RWPE1 (cell line): ENCODE measurements around the gene MOAP1.
"Not testable (repeated sequence)": the region's sequence is repeated elsewhere in the genome, so short reads cannot be mapped to it uniquely, and the experiment has no call there.

Experiments used
- CTCF ChIA-PET: fragments of 350-600 bp; sonication (Branson Sonifier 250); formaldehyde crosslinking; extraction: SDS; loops from one replicate; lab custom pipeline; 2021; lab: Yijun Ruan, JAX
- POLR2A ChIA-PET: fragments of 400-600 bp; formaldehyde crosslinking; extraction: SDS; loops from one replicate; lab custom pipeline; 2020; ENCODE audit warnings: antibody characterized with exemption; ENCODE audit not compliant: low non-redundant PET; lab: Yijun Ruan, JAX
- DNase-seq: peaks from one replicate; pipeline ENCODE4 v3.0.0; 2012; ENCODE audit warnings: low spot score
- H3K27ac ChIP-seq: fragments of 450-650 bp; 2 replicates; pipeline ENCODE4 v1.5.1; 2017
- TF ChIP-seq, protein P1 (sequence below): fragments of 450-650 bp; conservative IDR thresholded peaks from 2 replicates; pipeline ENCODE4 v1.5.1; 2017; ENCODE audit warnings: low read depth, mild to moderate bottlenecking

MOAP1 gene

DNA sequence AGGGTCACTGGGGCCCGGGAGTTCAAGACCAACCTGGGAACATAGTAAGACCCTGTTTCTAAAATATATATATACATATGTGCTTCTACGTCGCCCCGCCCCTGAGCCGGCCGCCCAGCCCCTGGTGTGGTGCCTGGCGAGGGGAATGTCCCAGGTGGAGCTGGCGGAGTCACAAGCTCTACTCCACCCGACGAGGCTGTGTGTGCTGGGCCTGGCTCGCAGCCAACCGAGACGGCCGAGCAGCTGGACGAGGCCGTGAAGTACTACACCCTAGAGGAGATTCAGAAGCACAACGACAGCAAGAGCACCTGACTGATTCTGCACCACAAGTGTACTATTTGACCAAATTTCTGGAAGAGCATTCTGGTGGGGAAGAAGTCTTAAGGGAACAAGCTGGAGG, 46.8 kb downstream of the MOAP1 start:
- TF ChIP-seq, protein P1, sequence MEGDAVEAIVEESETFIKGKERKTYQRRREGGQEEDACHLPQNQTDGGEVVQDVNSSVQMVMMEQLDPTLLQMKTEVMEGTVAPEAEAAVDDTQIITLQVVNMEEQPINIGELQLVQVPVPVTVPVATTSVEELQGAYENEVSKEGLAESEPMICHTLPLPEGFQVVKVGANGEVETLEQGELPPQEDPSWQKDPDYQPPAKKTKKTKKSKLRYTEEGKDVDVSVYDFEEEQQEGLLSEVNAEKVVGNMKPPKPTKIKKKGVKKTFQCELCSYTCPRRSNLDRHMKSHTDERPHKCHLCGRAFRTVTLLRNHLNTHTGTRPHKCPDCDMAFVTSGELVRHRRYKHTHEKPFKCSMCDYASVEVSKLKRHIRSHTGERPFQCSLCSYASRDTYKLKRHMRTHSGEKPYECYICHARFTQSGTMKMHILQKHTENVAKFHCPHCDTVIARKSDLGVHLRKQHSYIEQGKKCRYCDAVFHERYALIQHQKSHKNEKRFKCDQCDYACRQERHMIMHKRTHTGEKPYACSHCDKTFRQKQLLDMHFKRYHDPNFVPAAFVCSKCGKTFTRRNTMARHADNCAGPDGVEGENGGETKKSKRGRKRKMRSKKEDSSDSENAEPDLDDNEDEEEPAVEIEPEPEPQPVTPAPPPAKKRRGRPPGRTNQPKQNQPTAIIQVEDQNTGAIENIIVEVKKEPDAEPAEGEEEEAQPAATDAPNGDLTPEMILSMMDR, result no peak
- H3K27ac ChIP-seq, result no peak overlapping the region
- no peak for DNase-seq
- CTCF ChIA-PET, result interaction anchor here (0.7 to 2.4 kb wide), 2 partner anchors 24 to 408 kb away, joined by 3 to 13 read pairs; no protein-coding TSS in a partner anchor
- POLR2A ChIA-PET, result no interaction called here

DNA sequence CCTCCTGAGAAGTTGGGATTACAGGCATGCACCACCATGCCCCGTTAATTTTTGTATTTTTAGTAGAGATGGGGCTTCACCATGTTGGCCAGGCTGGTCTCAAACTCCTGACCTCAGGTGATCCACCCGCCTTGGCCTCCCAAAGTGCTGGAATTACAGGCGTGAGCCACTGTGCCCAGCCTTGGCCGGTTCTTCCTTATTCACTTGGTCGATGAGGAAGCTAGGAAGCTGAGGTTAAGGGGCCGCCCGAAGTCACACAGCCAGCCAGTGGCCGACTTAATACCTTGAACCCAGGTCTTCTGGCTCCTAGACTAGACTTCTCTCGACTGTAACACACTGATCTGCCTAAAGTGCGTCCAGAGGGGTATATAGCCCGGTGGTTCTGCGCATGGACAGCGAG, 48.2 kb downstream of the MOAP1 start:
- CTCF ChIA-PET, result interaction anchor here (1.4 kb wide), 1 partner anchor 256 kb away, joined by 5 read pairs; no protein-coding TSS in a partner anchor
- H3K27ac ChIP-seq, DNase-seq, POLR2A ChIA-PET: not testable (repeated sequence)

DNA sequence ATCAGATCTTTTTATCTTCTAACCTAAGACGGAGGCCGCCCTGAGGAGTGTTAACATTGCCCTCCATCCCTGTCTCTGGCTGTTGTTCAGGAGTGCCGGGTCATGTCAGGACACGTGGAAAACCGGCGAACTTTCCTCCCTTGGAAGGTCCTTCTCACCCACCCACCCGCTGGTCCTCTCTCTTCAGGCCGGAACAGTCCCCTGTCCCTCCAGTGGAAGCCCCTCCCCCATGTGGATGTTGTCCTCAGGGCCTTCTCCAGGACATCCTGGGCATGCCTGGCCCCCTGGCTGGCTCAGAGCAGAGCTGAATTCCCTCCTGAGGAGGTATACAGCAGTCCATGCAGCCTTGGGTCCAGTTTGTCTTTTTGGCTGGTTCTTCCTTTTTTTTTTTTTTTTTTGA, 48.7 kb downstream of the MOAP1 start:
- peak overlapping the region; percentile 21; the same call in 1 of the 2 replicates for H3K27ac ChIP-seq
- CTCF ChIA-PET, result interaction anchor here (0.7 to 2.1 kb wide), 3 partner anchors 15 to 255 kb away, joined by 3 to 8 read pairs (median 5); no protein-coding TSS in a partner anchor

DNA sequence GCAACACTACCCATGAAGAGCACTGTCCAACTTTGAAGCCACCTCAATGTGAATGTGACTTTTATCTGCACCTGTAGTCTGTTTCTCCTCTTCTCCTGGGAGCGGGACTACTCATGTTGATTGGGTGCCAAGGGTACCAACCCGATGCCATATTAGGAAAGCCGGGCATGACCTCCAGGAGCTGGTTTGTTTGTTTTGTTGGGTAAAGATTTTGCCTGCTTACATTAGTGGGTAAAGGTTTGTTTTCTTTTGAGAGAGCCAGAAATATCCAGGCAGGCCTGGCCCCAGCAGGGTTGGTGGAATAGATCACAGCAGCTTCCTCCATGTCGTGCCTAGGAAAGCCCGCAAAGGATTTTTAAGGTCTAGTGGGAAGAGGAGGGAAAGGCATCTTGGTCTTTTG, 49.3 kb downstream of the MOAP1 start:
- TF ChIP-seq, protein P1, result no peak
- ChIA-PET CTCF (interaction anchor here (0.7 to 2.1 kb wide), 3 partner anchors 14 to 255 kb away, joined by 3 to 8 read pairs (median 5); no protein-coding TSS in a partner anchor), POLR2A (no interaction called here)
- peak overlapping the region; percentile 21; the same call in 1 of the 2 replicates for H3K27ac ChIP-seq
- no peak for DNase-seq

More for the DNA sequence above, 48.7 kb downstream of the MOAP1 start:
- TF ChIP-seq, protein P1, result no peak
- no peak for DNase-seq
- POLR2A ChIA-PET, result no interaction called here

DNA sequence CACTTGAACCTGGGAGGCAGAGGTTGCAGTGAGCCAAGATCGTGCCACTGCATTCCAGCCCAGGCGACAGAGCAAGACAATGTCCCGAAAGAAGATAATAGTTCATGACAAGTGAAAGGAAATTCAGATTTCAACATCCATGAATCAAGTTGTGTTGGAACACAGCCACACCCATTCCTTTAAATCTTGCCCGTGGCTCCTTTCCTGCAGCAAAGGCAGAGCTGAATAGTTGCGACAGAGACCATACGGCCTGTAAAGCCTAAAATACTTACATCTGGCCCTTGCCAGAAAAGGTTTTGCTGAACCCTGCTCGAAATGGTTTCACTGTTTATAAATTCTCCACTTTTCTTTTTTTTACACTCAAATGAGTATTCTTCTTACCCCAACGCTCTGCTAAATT, 51.2 kb downstream of the MOAP1 start:
- ChIA-PET POLR2A (no interaction called here), CTCF (interaction anchor here (0.6 to 2.0 kb wide), 2 partner anchors 17 to 20 kb away, joined by 3 to 9 read pairs; no protein-coding TSS in a partner anchor)
- TF ChIP-seq, protein P1, result no peak
- peak overlapping the region; percentile 89 for H3K27ac ChIP-seq
- DNase-seq, result peak; percentile 62

DNA sequence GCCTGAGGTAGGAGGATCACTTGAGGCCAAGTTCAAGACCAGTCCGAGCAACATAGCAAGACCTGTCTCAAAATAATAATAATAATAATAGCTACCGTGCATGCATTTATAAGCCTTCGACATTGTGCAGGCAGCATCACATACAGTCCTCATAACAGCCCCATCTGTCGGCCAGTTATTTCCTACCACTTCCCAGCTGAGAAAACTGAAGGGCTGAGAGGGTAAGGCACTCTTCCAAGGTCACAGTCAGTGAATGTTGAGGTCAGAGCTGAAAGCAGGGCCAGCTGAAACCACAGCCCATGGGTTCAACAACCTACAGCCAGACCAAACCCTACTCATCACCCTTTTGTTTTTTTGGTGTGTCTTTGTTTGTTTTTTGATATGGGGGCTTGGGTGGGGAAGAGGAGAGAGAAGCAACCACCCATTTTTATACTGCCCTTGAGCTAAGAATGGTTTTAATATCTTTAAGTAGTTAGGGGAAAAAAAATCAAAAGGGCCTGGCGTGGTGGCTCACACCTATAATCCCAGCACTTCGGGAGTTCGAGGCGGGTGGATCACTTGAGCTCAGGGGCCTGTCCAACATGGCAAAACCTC, 52.1 kb downstream of the MOAP1 start:
- TF ChIP-seq, protein P1, result no peak
- ChIA-PET CTCF (interaction anchor here (0.9 to 2.0 kb wide), 5 partner anchors 19 to 267 kb away, joined by 3 to 9 read pairs (median 3); no protein-coding TSS in a partner anchor), POLR2A (no interaction called here)
- peak overlapping the region; percentile 89 for H3K27ac ChIP-seq
- DNase-seq, result no peak
